ENCODE measurements around the gene CACNA1C.

Gene CACNA1C

DNA sequence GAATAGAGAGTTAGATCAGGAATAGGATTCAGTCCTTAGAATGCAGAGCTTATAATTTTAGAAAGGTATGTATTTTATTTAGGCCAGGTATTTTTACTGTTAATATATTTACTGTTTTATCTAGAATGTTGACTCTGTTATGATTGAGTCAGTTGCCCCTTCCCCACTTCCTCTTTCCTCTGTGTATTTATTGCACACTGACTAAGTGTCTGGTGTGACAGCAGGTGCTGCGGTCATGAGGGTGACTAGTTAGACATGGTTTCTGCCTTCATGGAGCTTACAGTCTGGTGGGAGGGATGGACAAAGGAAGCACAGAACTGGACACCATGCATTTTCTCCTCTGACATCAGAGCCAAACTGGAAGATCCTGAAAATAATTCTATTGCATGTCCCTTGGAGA lies 159.8 kb downstream of the CACNA1C start:
- no peak for DNase-seq

DNA sequence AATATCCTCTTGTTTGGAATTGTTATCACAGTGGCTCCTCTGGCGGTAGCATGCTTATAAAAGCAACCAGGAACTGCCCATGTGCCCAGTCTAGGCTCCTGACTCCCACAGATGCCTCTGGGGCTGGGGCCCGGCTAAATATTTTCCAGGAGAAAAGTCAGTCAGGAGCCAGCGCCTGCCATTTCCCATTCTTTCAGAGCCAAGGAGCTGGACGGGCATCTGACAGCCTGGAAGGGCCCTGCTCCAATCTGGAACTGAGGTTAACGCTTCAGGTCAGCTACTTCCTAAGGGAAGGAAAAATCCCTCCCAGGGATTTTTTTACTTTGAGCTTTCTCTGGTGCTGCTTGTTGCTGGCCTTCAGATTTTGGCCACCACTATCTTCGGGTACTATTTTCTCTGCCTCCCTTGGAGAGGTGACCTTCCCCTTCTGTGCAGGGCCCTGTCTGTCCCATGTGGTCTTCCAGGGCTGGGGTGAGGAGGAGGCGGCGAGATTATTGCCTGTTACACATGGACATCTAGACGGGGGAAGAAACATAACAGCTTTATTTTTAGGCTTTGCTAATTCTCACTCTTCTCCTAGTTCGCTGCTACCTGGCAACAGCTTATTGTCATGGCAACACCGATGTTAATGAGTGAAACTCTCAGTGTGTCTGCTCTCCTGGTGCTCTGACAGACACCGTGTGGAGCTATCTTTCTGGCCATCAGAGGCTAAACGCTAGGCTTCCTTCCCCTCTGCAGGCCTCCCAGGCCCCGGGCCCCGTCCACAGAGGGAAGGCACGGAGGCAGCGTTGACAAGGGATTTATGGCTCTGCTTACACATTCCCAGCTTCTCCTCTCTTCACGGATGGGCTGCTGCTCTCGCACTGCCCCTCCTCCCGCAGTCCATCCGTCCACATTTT lies 160.4 kb downstream of the CACNA1C start:
- DNase-seq = peak; percentile 74

- DNase-seq = peak; percentile 15
These were observed 161.6 kb downstream of the CACNA1C start for GRCh38 chr12:2214411-2214810.

- DNase-seq = peak; percentile 65
These were observed 163.1 kb downstream of the CACNA1C start for GRCh38 chr12:2215709-2216560.

DNA sequence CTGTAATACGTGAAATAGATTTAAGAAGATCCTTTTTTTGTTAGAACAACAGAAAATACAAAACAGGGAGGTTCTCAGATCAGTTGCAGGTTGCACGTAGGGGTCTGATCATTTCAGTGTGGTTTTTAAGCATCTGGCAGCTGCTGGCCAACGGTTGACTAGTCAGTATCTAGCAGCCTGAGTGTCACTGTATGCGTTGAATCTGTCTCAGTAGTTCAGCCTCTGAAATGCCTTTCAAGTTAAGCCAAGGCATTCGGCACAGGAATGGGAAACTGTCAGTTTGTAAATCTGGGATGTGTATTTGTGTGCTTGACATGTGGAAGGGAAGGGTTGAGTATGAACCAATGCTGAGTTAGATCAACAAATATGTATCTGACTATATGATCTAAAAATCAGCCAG lies 165.9 kb downstream of the CACNA1C start:
- no peak for DNase-seq

GRCh38 chr12:2221030-2221621 lies 168.3 kb downstream of the CACNA1C start:
- DNase-seq = no peak

DNA sequence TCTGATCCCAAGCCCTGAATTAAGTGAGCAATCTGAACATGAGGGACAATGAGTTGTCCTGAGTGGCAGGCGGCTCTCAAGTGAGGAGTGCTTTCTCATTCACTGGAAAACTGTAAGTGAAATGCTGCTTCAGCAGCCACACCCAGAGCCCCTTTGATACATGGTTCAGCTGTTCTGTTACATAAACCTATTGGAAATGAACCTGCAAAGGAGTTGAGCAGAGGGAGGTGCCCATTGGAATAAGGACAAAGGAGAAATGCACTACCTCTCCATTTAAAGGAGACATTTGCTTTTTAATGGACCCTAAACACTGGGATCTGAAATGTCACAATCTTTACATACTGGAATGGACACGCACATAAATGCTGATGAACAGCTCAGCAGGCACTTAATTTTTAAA lies 169.9 kb downstream of the CACNA1C start:
- DNase-seq = no peak

GRCh38 chr12:2224961-2225360 lies 172.2 kb downstream of the CACNA1C start:
- no peak for DNase-seq

GRCh38 chr12:2225696-2226095 lies 172.9 kb downstream of the CACNA1C start:
- DNase-seq = peak; percentile 82

GRCh38 chr12:2226641-2227040 lies 173.9 kb downstream of the CACNA1C start:
- DNase-seq = no peak

- no peak for DNase-seq
These were observed 174.6 kb downstream of the CACNA1C start for GRCh38 chr12:2227360-2227759.

- DNase-seq = no peak
These were observed 175.7 kb downstream of the CACNA1C start for GRCh38 chr12:2228535-2228934.

DNA sequence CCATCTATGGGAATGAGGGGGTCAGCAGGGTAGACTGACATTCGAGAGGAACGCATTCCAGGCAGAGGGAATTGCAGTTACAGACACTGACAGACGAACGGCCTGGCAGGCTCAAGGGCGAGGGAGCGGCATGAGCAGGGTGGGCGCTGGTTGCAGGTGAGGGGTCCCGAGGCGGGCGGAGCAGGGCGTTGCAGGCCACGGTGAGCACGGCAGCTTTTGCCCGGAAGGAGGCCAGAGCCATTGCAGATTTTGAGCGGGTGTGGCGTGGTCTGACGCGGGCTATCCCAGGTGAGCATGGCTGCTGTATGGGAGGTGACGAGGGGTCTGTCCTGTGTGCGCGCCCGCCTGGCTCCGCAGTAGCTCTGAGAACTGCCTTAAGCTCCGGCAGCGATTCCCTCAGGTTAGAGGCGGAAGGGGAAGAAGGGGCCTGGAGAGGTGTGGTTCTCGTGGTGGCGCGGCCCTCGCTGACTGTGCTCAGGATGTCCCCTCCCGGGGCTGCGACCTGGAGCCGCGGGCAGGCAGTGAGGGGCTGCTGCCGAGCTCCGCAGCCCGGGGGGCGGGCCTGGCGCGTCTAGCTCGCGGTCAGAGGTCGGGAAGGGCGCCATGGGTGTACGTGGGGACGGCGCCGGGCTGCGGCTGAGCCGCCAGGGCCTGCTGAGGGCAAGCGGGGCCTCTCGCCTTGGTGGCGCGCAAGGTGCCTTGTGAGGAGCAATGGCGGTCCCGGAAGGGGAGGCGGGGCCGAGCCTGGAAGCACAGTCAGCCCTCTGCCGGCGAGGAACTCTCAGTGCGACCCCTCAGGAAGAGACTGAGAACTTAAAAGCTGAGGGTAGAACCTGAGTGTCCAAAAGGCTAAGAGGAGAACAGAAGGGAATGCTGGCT lies 177.1 kb downstream of the CACNA1C start:
- no peak for DNase-seq

- DNase-seq = peak; percentile 39
These were observed 178.3 kb downstream of the CACNA1C start for GRCh38 chr12:2231011-2231595.

DNA sequence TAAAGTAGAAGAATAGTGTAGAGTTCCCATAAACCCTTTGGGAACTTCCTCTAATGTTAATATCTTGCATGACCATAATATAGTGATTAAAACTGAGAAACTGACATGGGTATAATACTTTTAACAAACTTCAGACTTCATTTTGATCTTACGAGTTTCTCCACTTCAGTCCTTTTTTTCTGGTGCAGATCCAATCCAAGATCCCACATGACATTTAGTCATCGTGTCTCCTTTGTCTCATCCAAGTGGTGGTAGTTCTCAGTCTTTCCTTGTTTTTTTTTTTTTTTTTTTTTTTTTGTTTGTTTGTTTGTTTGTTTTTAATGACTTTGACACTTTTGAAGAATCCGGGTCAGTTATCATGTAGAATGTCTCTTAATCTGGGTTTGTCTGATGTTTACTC lies 179.2 kb downstream of the CACNA1C start:
- DNase-seq = no peak

GRCh38 chr12:2233034-2233433 lies 180.2 kb downstream of the CACNA1C start:
- peak; percentile 72 for DNase-seq

DNA sequence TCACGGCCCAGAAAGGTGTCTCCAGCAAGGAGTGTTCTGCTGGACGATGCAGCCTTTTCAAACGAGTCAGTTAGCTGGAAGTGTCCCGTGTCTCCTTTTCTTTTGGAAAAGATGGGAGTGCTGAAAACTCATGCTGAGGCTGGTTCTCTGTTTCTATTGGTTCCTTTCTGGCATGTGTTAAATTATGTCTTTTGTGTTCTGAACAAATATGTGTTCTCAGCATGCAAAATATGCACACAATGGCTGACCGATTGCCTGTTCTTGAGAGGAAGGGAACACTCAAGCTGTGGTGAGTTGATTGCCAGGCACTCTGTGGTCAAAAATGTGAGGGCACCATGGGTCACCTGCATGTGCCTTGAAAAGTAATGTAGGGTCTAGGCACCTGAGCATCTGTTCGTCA lies 181.3 kb downstream of the CACNA1C start:
- no peak for DNase-seq

DNA sequence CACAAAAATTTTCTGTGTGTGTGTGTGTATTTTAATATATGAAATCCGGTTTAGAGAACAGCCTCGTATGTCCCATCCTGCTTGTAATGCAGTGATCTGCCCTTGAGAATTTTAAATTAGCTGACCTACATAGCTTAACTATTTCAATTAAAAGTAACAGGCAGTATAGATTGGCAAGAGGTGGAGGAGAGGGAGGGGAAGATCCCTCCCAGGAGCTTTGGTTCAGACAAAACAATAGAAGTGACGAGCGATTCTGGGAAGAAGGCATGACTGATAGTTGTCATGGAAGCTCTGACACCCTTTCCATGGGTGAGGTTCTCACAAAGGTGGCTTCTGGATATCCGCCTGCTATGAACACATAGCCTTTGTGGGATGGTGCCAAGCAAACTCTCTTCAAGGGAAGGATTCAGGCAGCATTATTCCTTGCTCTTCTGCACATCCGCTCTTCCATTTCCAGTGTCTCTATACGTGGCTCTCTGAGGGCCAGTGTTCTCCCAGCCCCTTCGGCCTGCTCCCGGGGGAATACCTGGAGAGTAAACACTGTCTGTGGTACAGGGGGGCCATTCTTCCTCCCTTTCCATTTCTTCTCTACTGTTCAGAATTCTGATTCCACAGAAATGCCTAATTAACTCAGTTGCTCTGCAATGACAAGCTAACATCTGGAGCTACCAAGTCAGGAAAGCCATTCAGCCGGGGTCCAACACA lies 182.0 kb downstream of the CACNA1C start:
- DNase-seq = no peak

- no peak for DNase-seq
These were observed 183.9 kb downstream of the CACNA1C start for GRCh38 chr12:2236506-2237294.

DNA sequence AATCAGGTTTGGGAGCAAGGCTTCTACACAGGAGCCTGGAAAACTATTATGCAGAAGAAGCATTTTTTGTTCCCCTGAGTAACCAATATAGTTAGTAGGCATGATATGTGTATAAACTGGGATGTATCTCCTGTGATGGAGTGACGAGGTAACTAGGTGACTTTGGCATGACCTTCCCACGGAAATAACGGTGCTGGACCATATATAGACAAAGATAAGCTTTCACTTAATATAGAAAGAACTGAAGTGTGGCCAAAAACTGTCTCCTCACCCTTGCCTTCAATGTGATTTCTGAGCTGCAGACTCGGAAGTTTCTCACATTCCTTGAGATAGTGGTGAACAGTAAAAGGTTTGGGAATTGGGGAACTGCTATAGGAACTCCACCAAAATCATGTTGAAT lies 185.3 kb downstream of the CACNA1C start:
- DNase-seq = no peak
